Activated CD8-positive, alpha-beta T cell treated with anti-CD3 and anti-CD28 coated beads for 36 hours (primary cell): ENCODE results near the gene MAP2K2. TPM values are rescaled to one million over a fixed set of nuclear protein-coding genes. Genes with fewer than 3 reads are reported as not detected.

Source experiments
- ATAC-seq: fragments of 200-7000 bp; cut with Tn5 transposase; one replicate; pipeline ENCODE4 v1.10.0; 2021; ENCODE audit warnings: mild to moderate bottlenecking, moderate library complexity
- CTCF ChIA-PET: fragments of 350-600 bp; sonication (Branson Sonifier 250); formaldehyde crosslinking; loops from one replicate; lab custom pipeline; 2021; ENCODE audit warnings: antibody characterized with exemption; lab: Charles Lee
- POLR2A ChIA-PET: fragments of 350-600 bp; sonication (Branson Sonifier 250); formaldehyde crosslinking; loops from one replicate; lab custom pipeline; 2021; ENCODE audit warnings: antibody characterized with exemption; lab: Charles Lee
- DNase-seq: peaks from one replicate; pipeline ENCODE4 v3.0.0-alpha.2; 2020
- H3K27ac Mint-ChIP-seq: one replicate; pipeline ENCODE4 v1.8.0; 2021; ENCODE audit warnings: mild to moderate bottlenecking, mixed read lengths
- H3K27me3 Mint-ChIP-seq: one replicate; pipeline ENCODE4 v1.8.0; 2021; ENCODE audit warnings: mixed read lengths
- H3K36me3 Mint-ChIP-seq: one replicate; pipeline ENCODE4 v1.8.0; 2021; ENCODE audit warnings: low read depth, mixed read lengths
- H3K4me1 Mint-ChIP-seq: one replicate; pipeline ENCODE4 v1.8.0; 2021; ENCODE audit warnings: low read depth, mixed read lengths
- H3K4me3 Mint-ChIP-seq: one replicate; pipeline ENCODE4 v1.8.0; 2021; ENCODE audit warnings: mild to moderate bottlenecking, moderate library complexity, mixed read lengths
- H3K9me3 Mint-ChIP-seq: one replicate; pipeline ENCODE4 v1.8.0; 2021; ENCODE audit warnings: mixed read lengths
- CTCF ChIP-seq: fragments of 200-600 bp; IDR thresholded peaks from one replicate; pipeline ENCODE4 v1.8.0; 2022; ENCODE audit warnings: antibody characterized with exemption, mild to moderate bottlenecking
- intact Hi-C: fragments of 100-400 bp; cut with micrococcal nuclease; formaldehyde crosslinking; loops from one replicate; pipeline ENCODE4 v1.10.0; 2022
- total RNA-seq, 2 experiments: library from RNA; stranded (reverse); gene quantifications; one replicate each; pipeline ENCODE4 v1.2.3, GENCODE V29; 2021

MAP2K2 gene
- total RNA-seq, 2 experiments from 2014 or later: 141 to 145 TPM

DNA sequence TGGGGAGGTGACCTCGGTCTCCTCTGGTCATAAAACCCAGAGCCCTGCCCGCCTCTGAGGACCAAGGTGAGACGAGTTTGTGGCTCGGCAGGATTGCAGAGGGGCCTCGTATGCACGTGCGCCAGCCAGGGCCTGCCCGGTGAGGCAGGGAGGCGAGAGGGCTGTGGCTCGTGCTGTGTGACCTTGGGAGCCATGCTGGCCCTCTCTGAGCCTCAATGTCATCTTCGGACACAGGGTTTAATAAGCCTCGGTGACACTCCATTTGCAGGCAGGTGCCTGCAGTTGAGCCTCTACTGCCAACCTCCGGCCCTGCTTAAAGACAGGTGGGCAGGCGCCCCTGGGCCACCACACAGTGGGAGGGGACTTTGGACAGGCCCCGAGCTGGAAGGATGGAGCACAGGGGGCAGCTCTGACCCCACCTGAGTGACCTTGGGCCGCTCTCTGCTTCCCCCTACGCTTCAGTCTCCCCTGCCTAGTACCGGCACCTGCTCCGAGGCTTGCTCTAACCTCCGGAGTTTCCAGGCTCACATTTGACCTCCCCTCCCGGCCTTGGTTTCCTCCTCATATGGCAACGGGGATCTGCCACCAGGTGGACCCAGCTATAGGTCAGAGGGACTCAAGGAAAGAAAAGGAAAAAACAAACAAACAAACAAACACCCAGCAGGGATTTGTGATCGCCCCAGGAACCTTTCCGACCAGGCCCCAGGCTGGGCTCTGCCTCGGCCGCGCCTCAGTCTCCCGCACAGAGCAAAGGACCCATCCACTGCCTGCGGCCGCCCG lies 60.4 kb downstream of the MAP2K2 start:
- H3K4me3 Mint-ChIP-seq: peak overlapping the region; percentile 89
- POLR2A ChIA-PET: no interaction called here
- CTCF ChIA-PET: no interaction called here
- no peak for DNase-seq
- H3K36me3 Mint-ChIP-seq: peaks cover 14% of the 10 kb centered on the region
- intact Hi-C loops: no loop called here
- no peaks in the 10 kb centered on the region for H3K27me3 Mint-ChIP-seq
- peak overlapping the region; percentile 90 for H3K27ac Mint-ChIP-seq
- H3K9me3 Mint-ChIP-seq: no peaks in the 10 kb centered on the region
- H3K4me1 Mint-ChIP-seq: peaks cover 38% of the 10 kb centered on the region
- no peak for TF ChIP-seq CTCF
- ATAC-seq: no peak

- ATAC-seq (no peak), DNase-seq (no peak)
- peak overlapping the region; percentile 68 for H3K27ac Mint-ChIP-seq
- no peaks in the 10 kb centered on the region for H3K27me3 Mint-ChIP-seq
- no peaks in the 10 kb centered on the region for H3K9me3 Mint-ChIP-seq
- peak overlapping the region; percentile 89 for H3K4me3 Mint-ChIP-seq
- peaks cover 37% of the 10 kb centered on the region for H3K4me1 Mint-ChIP-seq
- intact Hi-C loops: no loop called here
- H3K36me3 Mint-ChIP-seq: peaks cover 16% of the 10 kb centered on the region
- no peak for TF ChIP-seq CTCF
- ChIA-PET POLR2A (interaction anchor here (1.0 kb wide), 1 partner anchor 21 kb away, joined by 3 read pairs; no protein-coding TSS in a partner anchor), CTCF (no interaction called here)
These were observed 61.2 kb downstream of the MAP2K2 start for GRCh38 chr19:4062419-4063368.

DNA sequence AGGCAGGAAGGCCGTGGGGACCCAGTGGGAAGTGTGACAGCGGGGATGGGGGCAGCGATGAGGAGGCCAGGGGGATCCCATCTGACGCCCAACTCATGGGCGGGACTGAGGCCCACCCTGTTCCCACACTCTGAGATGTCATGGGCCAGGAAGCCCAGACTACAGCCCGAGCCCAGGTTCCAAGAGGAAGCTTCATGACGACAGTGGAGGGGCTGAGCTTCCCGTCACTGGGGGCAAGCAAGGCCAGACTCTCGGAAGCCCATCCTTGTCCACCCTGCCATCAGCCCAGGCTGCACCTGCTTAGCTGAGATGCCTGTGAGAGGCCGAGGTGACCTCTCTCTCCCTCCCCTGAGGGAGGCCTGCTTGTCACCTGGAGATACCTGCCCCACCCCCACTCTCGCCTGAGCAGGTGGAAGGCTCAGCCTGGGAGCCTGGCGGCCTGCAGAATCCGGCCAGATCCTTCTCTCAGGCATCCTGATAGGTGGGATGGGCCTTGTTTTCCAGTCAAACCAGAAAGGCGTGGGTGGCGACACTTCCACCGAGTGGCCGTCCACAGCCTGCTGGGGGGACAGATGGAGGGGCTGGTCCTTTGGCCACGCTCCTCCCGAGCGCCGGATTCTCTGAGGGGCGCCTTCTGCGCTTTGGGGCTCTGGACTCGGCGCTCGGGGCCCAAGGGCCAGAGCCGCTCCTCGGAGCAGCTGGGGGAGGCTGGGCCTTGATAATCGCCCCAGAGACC lies 62.1 kb downstream of the MAP2K2 start:
- Mint-ChIP-seq H3K4me3 (peak overlapping the region; percentile 89), H3K27me3 (no peaks in the 10 kb centered on the region), H3K9me3 (no peaks in the 10 kb centered on the region), H3K27ac (peak overlapping the region; percentile 68), H3K36me3 (peaks cover 20% of the 10 kb centered on the region), H3K4me1 (peaks cover 43% of the 10 kb centered on the region)
- ATAC-seq (no peak), DNase-seq (no peak)
- ChIA-PET CTCF (interaction anchor here (0.6 kb wide), 1 partner anchor 78 kb away, joined by 3 read pairs; no protein-coding TSS in a partner anchor), POLR2A (interaction anchor here (1.0 kb wide), 1 partner anchor 22 kb away, joined by 3 read pairs; no protein-coding TSS in a partner anchor)
- intact Hi-C loops: no loop called here
- no peak for TF ChIP-seq CTCF

- ChIA-PET CTCF (interaction anchor here (0.6 kb wide), 1 partner anchor 79 kb away, joined by 3 read pairs; no protein-coding TSS in a partner anchor), POLR2A (interaction anchor here (0.8 to 0.9 kb wide), 2 partner anchors 21 to 53 kb away, joined by 3 read pairs; no protein-coding TSS in a partner anchor)
- no peak for TF ChIP-seq CTCF
- peak; percentile 57 for DNase-seq
- Mint-ChIP-seq H3K27me3 (no peaks in the 10 kb centered on the region), H3K27ac (peak overlapping the region; percentile 90), H3K9me3 (no peaks in the 10 kb centered on the region), H3K36me3 (peaks cover 21% of the 10 kb centered on the region), H3K4me1 (peaks cover 43% of the 10 kb centered on the region), H3K4me3 (peak overlapping the region; percentile 73)
- intact Hi-C loops: no loop called here
- ATAC-seq: no peak
These were observed 62.7 kb downstream of the MAP2K2 start for GRCh38 chr19:4061178-4061682.
